GM18870 (cell line): Measurements from ENCODE around the gene FICD.
"Not testable (repeated sequence)": the region's sequence is repeated elsewhere in the genome, so short reads cannot be mapped to it uniquely, and the experiment has no call there.

ENCODE experiments used
- ATAC-seq: cut with Tn5 transposase; IDR thresholded peaks from one replicate; pipeline ENCODE4 v1.9.1; 2021; ENCODE audit warnings: moderate library complexity; ENCODE audit not compliant: unreplicated experiment

The FICD gene

DNA sequence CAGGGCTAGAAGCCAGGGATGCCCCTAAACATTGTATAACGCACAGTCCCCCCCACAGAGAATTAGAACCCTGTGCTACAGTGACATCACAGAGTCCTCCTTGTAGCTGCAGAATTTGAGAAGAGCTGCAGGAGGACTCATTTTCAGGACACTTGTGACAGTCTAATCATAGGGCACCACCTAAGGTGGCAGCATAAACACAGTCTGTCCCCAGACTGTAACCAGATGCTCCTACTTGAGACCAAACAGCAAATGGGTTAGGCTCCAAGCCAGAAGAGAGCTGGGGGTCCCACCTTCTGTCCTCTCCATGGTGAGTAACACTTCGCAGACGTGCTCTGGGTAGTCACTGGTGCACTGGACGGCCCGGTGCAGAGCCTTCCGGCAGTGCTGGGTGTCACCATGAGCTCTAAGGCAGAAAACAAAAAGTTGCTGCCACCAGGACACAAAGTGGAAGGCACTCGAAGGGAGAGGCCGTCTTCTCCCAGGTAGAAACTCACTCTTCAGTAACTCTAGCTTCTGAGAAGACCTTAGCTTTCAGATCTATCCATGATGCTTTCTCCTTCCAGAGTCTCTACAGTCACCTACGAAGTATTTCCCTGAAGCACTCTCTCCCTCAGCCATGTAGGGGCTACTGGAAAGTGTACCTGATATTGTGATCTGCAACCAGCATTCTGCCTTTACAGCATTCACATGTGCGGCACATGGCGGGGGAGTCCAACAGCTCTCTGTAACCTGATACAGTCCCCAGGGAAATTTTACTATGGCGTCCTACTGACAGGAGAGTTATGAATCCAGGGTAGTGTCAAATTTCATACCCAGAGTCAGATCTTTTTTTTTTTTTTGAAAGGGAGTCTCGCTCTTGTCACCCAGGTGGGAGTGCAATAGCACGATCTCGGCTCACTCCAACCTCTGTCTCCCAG, 17.1 kb downstream of the FICD start:
- no peak for ATAC-seq

DNA sequence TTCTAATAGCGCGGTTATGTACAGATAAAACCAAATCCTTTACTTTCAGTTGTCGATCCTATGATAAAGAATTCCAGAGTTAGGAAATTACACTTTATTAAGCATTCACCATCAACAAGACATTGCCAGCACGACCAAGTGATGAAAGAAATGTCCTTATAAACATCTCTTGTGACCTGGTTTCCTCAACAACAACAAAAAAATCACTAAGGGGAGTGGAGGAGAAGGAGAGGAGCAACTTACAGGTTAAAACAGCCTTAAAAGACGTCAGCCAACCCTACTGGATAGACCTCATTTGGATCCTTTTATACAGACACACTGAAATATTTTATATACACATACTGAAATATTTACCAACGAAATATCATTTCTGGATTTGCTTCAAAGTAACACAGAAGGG, 23.1 kb downstream of the FICD start:
- no peak for ATAC-seq

DNA sequence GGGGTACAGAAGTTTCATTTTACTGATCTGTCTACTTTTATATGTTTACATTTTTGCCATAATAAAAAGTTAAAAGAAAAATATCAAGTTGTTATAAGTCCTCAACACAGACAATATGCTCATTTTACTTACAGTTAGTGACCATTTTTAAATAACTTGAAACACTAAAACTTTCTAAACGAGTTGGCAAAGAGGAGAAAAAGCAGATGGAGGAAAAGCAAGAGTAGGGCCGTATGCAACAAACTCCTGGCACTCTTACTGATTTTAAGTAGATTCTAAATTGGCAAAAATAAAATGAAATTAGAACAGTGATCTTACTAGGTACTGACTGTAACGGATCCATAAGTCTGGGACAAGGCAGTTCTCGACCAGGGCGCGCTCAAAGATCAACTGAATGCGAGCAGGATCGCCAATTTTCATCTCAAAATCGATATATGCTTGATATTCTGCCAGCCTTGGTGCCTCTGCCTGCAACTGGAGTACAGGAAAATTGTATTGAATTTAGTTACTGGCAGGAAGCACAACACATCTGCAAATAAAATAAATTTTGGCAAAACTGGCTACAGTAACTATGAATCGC, 23.6 kb downstream of the FICD start:
- ATAC-seq: no peak

- ATAC-seq: no peak
Measured at GRCh38 chr12:108542320-108542719, 27.2 kb downstream of the FICD start.

- no peak for ATAC-seq
Measured at GRCh38 chr12:108543652-108544051, 28.6 kb downstream of the FICD start.

GRCh38 chr12:108547686-108548085, 32.6 kb downstream of the FICD start:
- no peak for ATAC-seq

- no peak for ATAC-seq
Measured at GRCh38 chr12:108548954-108549521, 34.0 kb downstream of the FICD start.

GRCh38 chr12:108551535-108551934, 36.5 kb downstream of the FICD start:
- no peak for ATAC-seq

DNA sequence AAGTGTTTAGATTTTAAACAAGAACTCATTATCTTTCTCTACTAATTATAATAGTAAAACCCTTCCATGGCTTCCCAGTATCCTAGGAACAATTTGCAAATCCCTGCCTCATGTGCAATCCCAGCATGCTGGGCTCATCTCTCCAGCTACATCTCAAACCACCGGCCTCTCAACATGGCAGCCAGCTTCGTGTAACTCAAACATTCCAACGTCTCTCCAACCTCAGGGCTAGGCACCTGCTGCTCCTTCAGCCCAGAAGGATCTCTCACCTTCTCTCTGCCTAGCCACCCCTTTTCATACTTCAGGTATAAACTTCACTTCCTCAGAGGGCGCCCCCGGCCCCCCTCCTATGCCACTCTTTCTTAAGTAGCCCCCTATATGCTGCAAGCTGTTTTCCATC, 38.7 kb downstream of the FICD start:
- ATAC-seq: no peak

GRCh38 chr12:108555383-108555782, 40.3 kb downstream of the FICD start:
- not testable (repeated sequence) for ATAC-seq

DNA sequence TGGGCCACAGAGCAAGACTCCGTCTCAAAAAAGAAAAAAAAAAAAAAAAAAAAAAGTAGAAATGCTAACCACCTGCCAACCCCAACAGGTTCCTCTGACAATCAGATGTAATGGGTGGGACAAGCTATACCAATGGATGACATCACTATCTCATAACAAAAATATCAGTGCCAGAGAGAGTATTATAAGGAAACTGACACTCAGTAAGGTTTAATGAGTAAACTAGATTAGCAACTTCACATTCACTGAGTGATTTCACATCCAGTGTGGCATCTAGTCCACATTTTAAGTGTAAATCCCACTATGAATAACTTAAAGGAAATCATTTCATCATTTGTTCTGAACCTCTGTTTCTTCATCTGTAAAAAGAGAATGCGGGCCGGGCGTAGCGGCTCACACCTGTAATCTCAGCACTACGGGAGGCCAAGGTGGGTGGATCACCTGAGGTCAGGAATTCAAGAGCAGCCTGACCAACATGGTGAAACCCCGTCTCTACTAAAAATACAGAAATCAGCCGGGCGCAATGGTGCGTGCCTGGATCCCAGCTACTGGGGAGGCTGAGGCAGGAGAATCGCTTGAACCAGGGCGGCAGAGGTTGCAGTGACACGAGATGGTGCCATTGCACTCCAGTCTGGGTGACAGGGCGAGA, 44.1 kb downstream of the FICD start:
- ATAC-seq: no peak

DNA sequence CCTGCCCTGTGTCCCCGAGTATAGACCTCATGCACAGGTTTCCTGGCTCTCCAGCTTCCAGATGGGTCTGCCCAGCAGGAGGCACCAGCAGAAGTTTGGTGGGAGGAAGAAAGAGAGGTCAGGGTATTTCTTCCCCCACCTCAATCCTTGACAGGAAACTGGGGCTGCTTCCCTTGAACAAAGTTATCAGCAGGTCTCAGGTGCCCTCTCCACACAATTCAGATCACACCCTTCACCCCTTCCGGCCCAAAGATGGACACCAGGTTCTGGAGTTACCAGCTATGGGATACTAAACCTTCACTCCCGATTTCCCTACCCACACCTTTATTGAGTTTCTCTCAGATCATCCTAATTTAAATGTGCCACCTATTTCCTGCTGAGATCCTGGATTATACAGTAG, 44.7 kb downstream of the FICD start:
- no peak for ATAC-seq

DNA sequence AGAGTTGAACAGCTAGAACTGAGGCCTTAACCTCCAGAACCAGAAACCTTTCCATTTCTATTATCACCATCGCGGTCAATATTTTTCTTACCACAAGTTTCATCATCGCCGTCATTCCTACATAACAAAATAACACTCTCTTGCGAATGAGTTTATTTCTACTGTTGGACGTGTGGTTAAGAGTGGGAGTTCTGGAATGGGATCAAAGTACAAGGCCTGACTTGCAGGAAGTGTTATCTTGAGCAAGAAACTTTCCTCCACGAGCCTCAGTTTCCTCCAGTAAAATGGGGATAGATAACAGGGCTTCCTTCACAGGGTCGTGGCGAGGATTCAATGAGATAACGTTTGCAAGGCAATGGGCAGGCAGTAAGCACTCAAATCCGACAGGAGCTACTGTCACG, 45.2 kb downstream of the FICD start:
- ATAC-seq: no peak

GRCh38 chr12:108560752-108561719, 46.0 kb downstream of the FICD start, which contains the start of gene SART3:
TSS of gene SART3 (minus strand) at chr12:108561173. CDS start at chr12:108561154, 19 bp downstream.
- ATAC-seq: peak; percentile 42

GRCh38 chr12:108561852-108562347, 46.8 kb downstream of the FICD start:
- no peak for ATAC-seq

GRCh38 chr12:108562348-108563135, 47.5 kb downstream of the FICD start, which contains the start of gene ISCU:
TSS of gene ISCU (plus strand) at chr12:108562596. CDS start at chr12:108562623, 27 bp downstream.
- peak; percentile 30 for ATAC-seq

GRCh38 chr12:108563136-108563803, 48.2 kb downstream of the FICD start:
- peak; percentile 34 for ATAC-seq

- no peak for ATAC-seq
Measured at GRCh38 chr12:108563804-108564151, 48.7 kb downstream of the FICD start.

GRCh38 chr12:108564724-108565123, 49.6 kb downstream of the FICD start:
- no peak for ATAC-seq
